Mesodermal cell (in vitro differentiated cells): ENCODE results near the gene PTPRF.

Source experiments
- H3K27ac ChIP-seq: 2 replicates; pipeline ENCODE4 v1.7.0; 2013; ENCODE audit warnings: mild to moderate bottlenecking, low read depth, low read length, moderate library complexity; ENCODE audit not compliant: severe bottlenecking
- H3K36me3 ChIP-seq: 2 replicates; pipeline ENCODE4 v1.7.1; 2013; ENCODE audit warnings: mild to moderate bottlenecking, low read length, moderate library complexity; ENCODE audit not compliant: control insufficient read depth, insufficient read depth
- H3K4me1 ChIP-seq: one replicate; pipeline ENCODE4 v1.7.1; 2013; ENCODE audit warnings: mild to moderate bottlenecking, low read length; ENCODE audit not compliant: insufficient read depth, control insufficient read depth, poor library complexity, severe bottlenecking
- H3K4me3 ChIP-seq: 2 replicates; pipeline ENCODE4 v1.7.0; 2013; ENCODE audit warnings: low read length, control low read depth, mild to moderate bottlenecking; ENCODE audit not compliant: insufficient read depth, poor library complexity, severe bottlenecking; ENCODE audit errors: extremely low read depth
- H3K9me3 ChIP-seq: 2 replicates; pipeline ENCODE4 v1.7.1; 2013; ENCODE audit warnings: mild to moderate bottlenecking, low read length, moderate library complexity; ENCODE audit not compliant: control insufficient read depth
- WGBS, 2 experiments: methylation state at CpG; one replicate each; pipeline ENCODE4 v1.1.5; 2013; ENCODE audit warnings: missing lambda C conversion rate in 2 of 2; ENCODE audit not compliant: insufficient coverage in 2 of 2; 5-methylcytosine and 5-hydroxymethylcytosine counted together

Gene PTPRF

GRCh38 chr1:43556782-43557181, 26.1 kb downstream of the PTPRF start:
- Histone ChIP-seq H3K4me1 (peaks cover 15% of the 10 kb centered on the region), H3K27ac (no peak overlapping the region), H3K36me3 (peaks cover 69% of the 10 kb centered on the region), H3K4me3 (no peak overlapping the region), H3K9me3 (no peaks in the 10 kb centered on the region)
- 74 to 94% methylated on average over 5 to 6 of the region's 6 CpGs for WGBS, 2 experiments

- Histone ChIP-seq H3K27ac (peak overlapping the region; percentile 73), H3K4me1 (peaks cover 15% of the 10 kb centered on the region), H3K9me3 (no peaks in the 10 kb centered on the region), H3K36me3 (peaks cover 62% of the 10 kb centered on the region), H3K4me3 (no peak overlapping the region)
- WGBS, 2 experiments, result 58 to 68% methylated on average over 5 of the region's 9 CpGs
These were observed 27.1 kb downstream of the PTPRF start for GRCh38 chr1:43557744-43558245.

DNA sequence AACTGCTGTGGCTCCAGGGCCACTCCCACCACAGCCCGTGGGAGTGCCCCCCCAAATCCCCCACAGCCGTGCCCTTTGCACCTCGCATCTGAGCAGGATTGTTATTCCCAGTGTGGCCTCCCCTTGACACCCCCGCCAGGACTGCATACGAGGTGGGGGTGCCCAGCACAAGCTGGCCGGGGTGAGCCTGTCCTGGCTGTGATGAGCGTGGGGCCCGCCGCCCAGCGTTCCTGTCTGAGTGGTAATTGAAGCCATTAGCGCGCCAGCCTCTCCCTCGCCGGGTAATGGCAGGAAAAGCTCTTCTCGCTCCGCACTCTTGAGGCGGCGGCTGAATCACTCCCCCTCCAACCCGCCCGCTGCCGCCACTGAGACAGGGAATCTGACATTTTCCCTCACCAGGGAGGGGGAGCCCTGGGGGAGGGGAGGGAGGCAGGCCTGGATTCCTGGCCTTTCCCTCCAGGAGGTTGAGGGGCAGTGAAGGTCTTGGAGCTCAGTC, 27.7 kb downstream of the PTPRF start:
- Histone ChIP-seq H3K4me1 (peaks cover 17% of the 10 kb centered on the region), H3K4me3 (no peak overlapping the region), H3K9me3 (no peaks in the 10 kb centered on the region), H3K27ac (peak overlapping the region; percentile 73), H3K36me3 (peaks cover 57% of the 10 kb centered on the region)
- WGBS, 2 experiments, result 4 to 9% methylated on average over 8 to 9 of the region's 21 CpGs

DNA sequence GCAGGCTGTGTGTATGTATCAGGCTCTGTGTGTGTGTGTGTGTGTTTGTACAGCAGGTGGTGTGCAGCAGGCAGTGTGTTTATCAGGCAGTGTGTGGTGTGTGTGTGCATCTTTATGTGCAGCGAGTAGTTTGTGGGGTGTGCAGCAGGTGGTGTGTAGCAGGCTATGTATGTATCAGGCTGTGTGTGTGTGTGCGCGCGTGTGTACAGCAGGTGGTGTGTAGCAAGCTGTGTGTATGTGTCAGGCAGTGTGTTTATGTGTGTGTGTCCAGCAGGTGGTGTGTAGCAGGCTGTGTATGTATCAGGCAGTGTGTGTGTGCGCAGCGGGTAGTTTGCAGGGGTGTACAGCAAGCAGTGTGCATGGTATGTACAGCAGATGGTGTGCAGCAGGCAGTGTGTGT, 29.0 kb downstream of the PTPRF start:
- H3K4me3 ChIP-seq, result no peak overlapping the region
- peaks cover 48% of the 10 kb centered on the region for H3K36me3 ChIP-seq
- H3K9me3 ChIP-seq, result no peaks in the 10 kb centered on the region
- no peak overlapping the region for H3K27ac ChIP-seq
- peaks cover 22% of the 10 kb centered on the region for H3K4me1 ChIP-seq
- whole genome bisulfite sequencing, 2 experiments, result 94 to 97% methylated on average over 5 to 6 of the region's 6 CpGs

GRCh38 chr1:43560286-43560685, 29.6 kb downstream of the PTPRF start:
- Histone ChIP-seq H3K4me3 (no peak overlapping the region), H3K9me3 (no peaks in the 10 kb centered on the region), H3K4me1 (peaks cover 27% of the 10 kb centered on the region), H3K36me3 (peaks cover 47% of the 10 kb centered on the region), H3K27ac (no peak overlapping the region)
- WGBS, 2 experiments, result 93 to 95% methylated on average over 6 of the region's 6 CpGs

DNA sequence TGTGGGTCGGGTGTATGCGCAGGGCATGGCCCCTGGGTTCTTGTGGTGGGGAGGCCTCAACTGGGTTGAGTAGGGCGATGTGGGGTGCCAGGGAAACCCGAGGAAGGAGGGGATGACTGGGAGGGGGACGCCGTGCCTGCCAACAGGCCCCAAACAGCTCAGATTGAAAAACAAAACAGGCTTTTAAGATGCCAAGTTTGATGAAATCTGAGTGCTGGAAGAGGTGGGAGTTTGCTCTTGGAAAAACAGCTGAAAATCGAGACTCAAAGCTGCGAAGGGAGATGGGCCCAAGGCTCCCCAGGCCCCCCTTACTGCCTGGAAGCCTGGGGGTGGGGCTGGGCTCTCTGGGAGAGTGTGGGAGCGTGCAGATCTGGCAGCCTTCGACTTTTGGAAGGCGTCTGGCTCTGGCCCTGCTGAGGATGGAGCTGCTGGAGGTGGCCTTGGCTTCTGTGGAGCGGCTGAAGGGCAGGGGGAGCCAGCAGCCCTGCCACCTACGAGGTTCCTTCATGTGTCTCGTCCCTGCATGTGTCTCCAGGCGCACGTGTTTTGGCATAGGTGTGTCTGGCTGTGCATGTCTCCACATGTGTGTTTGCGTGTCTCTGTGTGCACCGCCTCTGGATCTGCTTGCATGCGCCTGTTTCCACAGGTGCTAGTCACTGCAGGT, 33.3 kb downstream of the PTPRF start:
- Histone ChIP-seq H3K36me3 (peaks cover 41% of the 10 kb centered on the region), H3K4me1 (peaks cover 15% of the 10 kb centered on the region), H3K9me3 (no peaks in the 10 kb centered on the region), H3K27ac (peak overlapping the region; percentile 45), H3K4me3 (no peak overlapping the region)
- 80 to 90% methylated on average over 17 to 18 of the region's 19 CpGs for WGBS, 2 experiments

GRCh38 chr1:43564551-43565348, 34.1 kb downstream of the PTPRF start:
- WGBS, 2 experiments, result 71 to 80% methylated on average over 16 to 17 of the region's 19 CpGs
- Histone ChIP-seq H3K4me3 (no peak overlapping the region), H3K36me3 (peaks cover 46% of the 10 kb centered on the region), H3K9me3 (no peaks in the 10 kb centered on the region), H3K4me1 (peaks cover 14% of the 10 kb centered on the region), H3K27ac (peak overlapping the region; percentile 43)

GRCh38 chr1:43565600-43566360, 35.1 kb downstream of the PTPRF start:
- Histone ChIP-seq H3K27ac (no peak overlapping the region), H3K4me3 (no peak overlapping the region), H3K4me1 (peaks cover 14% of the 10 kb centered on the region), H3K9me3 (no peaks in the 10 kb centered on the region), H3K36me3 (peaks cover 47% of the 10 kb centered on the region)
- 77 to 86% methylated on average over 46 to 58 of the region's 62 CpGs for WGBS, 2 experiments

DNA sequence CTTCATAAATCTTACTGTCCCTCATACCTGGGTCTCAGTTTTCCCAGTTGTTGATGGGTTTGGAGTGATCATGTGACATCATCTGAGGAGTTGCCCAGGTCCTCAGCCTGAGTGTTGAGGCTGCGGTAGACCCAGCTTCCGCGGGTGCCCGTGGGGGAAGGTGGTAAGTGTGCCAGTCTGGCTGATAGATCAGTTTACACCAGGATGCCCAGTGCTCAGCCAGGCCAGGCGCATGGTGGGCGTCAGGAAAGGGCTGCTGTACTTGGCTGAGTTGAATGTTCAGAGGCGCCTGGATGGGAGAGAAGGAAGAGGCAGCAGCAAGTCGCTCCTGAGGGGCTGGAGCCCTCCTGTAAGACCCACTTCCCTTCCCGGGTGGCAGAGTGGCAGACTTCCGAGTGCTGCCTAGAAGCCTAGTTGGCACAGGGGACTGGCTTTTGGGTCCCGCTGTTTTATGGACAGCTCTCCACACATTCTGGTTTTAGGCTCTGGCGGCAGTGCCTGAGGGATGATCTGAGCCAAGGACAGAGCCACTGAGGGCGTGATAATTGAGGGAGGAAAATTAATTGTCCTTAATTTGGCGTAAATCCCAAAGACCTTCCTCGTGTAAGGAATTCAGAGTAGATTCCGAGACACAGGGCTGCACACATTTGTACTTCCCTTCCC, 35.8 kb downstream of the PTPRF start:
- WGBS, 2 experiments, result 96 to 97% methylated on average over 12 to 16 of the region's 16 CpGs
- Histone ChIP-seq H3K4me3 (no peak overlapping the region), H3K9me3 (no peaks in the 10 kb centered on the region)

GRCh38 chr1:43569175-43569574, 38.5 kb downstream of the PTPRF start:
- peaks cover 11% of the 10 kb centered on the region for H3K4me1 ChIP-seq
- WGBS, 2 experiments, result 71 to 83% methylated on average over 4 to 6 of the region's 6 CpGs
- H3K27ac ChIP-seq, result no peak overlapping the region
- H3K9me3 ChIP-seq, result no peaks in the 10 kb centered on the region
- peaks cover 62% of the 10 kb centered on the region for H3K36me3 ChIP-seq
- H3K4me3 ChIP-seq, result no peak overlapping the region

More for the DNA sequence above, 35.8 kb downstream of the PTPRF start:
- Histone ChIP-seq H3K27ac (no peak overlapping the region), H3K4me1 (peaks cover 14% of the 10 kb centered on the region), H3K36me3 (peaks cover 47% of the 10 kb centered on the region)
